Measurements from ENCODE around the gene EPHA3. TPM values are rescaled to one million over a fixed set of nuclear protein-coding genes. Genes with fewer than 3 reads are reported as not detected.

EPHA3 gene
- total RNA-seq, 3 donors from 2014 or later (not counting 1 experiment from before 2014, with no cell fraction given): not detected

DNA sequence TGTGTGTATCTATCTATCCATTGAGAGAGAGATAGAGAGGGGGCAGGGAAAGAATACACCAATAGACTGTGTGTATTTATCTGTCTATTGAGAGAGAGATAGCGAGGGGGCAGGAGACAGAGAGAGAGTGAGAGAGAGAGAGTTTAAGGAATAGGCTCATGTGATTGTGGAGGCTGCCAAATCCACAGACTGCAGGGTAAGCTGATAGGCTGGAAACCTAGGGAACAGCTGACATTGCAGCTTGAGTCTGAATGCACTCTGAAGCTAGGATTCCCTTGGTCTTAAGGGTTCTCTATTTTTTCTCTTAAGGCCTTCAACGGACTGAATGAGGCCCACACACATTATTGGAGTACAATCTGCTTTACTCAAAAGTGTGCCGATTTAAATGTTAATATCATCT is 255.8 kb downstream of the EPHA3 start:
- Histone ChIP-seq H3K27ac (ENCODE audit: low read length) (no peak overlapping the region), H3K36me3 (ENCODE audit: control insufficient read depth, insufficient read depth, low read length) (no peaks in the 10 kb centered on the region), H3K27me3 (ENCODE audit: control insufficient read depth, insufficient read depth, low read length) (no peaks in the 10 kb centered on the region), H3K4me1 (ENCODE audit: control insufficient read depth, insufficient read depth, low read length) (no peaks in the 10 kb centered on the region), H3K9me3 (ENCODE audit: control insufficient read depth, insufficient read depth, low read length) (no peaks in the 10 kb centered on the region), H3K4me3 (ENCODE audit: low read length) (no peak overlapping the region)
- intact Hi-C loops (cut with micrococcal nuclease): no loop called here
- 86% methylated on average over 3 of the region's 3 CpGs for WGBS (ENCODE audit: insufficient coverage)
- no peak overlapping the region for H3K27ac Mint-ChIP-seq
- H3K27me3 Mint-ChIP-seq (ENCODE audit: low read depth in 2 of 2): no peaks in the 10 kb centered on the region
- H3K36me3 Mint-ChIP-seq: peaks cover 13% of the 10 kb centered on the region
- TF ChIP-seq, protein P1, sequence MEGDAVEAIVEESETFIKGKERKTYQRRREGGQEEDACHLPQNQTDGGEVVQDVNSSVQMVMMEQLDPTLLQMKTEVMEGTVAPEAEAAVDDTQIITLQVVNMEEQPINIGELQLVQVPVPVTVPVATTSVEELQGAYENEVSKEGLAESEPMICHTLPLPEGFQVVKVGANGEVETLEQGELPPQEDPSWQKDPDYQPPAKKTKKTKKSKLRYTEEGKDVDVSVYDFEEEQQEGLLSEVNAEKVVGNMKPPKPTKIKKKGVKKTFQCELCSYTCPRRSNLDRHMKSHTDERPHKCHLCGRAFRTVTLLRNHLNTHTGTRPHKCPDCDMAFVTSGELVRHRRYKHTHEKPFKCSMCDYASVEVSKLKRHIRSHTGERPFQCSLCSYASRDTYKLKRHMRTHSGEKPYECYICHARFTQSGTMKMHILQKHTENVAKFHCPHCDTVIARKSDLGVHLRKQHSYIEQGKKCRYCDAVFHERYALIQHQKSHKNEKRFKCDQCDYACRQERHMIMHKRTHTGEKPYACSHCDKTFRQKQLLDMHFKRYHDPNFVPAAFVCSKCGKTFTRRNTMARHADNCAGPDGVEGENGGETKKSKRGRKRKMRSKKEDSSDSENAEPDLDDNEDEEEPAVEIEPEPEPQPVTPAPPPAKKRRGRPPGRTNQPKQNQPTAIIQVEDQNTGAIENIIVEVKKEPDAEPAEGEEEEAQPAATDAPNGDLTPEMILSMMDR (IDR thresholded peaks at IDR 0.05): no peak
- no peak for DNase-seq
- H3K4me3 Mint-ChIP-seq: no peak overlapping the region
- no peak for ATAC-seq
- no peaks in the 10 kb centered on the region for H3K4me1 Mint-ChIP-seq
- H3K9me3 Mint-ChIP-seq: peaks cover 17 to 34% of the 10 kb centered on the region in 2 donors

DNA sequence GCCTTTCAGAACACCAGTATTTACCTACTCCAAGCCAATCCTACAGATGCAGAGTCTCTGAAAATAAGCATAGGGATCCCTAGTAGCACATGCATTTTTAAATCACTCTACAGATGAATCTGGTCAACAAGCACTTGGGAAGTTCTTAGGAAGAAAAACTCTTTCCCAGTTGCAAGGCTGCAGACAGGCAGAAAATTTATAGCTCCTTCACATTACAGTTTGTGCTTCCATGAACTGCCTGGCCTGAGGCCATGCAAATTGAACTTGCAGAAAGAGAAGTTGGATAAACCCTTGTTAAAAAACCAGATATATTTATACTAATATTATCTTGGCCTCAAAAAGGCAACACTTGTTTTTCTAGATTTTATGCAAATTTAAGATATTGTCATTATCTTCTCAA is 256.9 kb downstream of the EPHA3 start:
- Mint-ChIP-seq H3K4me1 (no peaks in the 10 kb centered on the region), H3K27me3 (ENCODE audit: low read depth in 2 of 2) (no peaks in the 10 kb centered on the region), H3K36me3 (peaks cover 23% of the 10 kb centered on the region), H3K4me3 (no peak overlapping the region), H3K27ac (no peak overlapping the region), H3K9me3 (peaks cover 23 to 40% of the 10 kb centered on the region in 2 donors)
- H3K4me1 ChIP-seq (ENCODE audit: control insufficient read depth, insufficient read depth, low read length): no peaks in the 10 kb centered on the region
- H3K4me3 ChIP-seq (ENCODE audit: low read length): no peak overlapping the region
- intact Hi-C loops (cut with micrococcal nuclease): no loop called here
- no peak for ATAC-seq
- no peak for DNase-seq
- H3K27me3 ChIP-seq (ENCODE audit: control insufficient read depth, insufficient read depth, low read length): no peaks in the 10 kb centered on the region
- H3K9me3 ChIP-seq (ENCODE audit: control insufficient read depth, insufficient read depth, low read length): no peaks in the 10 kb centered on the region
- TF ChIP-seq, protein P1 (IDR thresholded peaks at IDR 0.05): no peak
- H3K36me3 ChIP-seq (ENCODE audit: control insufficient read depth, insufficient read depth, low read length): no peaks in the 10 kb centered on the region
- H3K27ac ChIP-seq (ENCODE audit: low read length): no peak overlapping the region

DNA sequence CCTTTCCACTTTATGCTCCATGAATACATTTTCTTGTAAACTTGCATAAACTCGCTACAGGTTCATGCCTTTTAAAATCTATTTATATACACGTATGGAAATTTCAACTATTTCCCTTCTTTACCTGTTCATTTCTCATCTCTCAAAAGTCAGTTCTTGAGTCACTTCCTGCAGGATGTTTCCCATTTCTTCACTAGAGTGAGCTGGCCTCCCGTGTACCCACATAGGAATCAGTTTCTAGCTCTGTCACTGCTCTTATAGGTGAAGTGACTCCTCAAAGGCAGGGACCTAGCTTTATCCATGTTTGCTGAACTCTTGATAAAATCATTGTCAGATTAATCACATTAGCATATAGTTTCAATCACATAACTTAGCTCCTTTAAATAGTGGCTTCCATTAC is 259.7 kb downstream of the EPHA3 start:
- H3K4me3 Mint-ChIP-seq: no peak overlapping the region
- no peaks in the 10 kb centered on the region for H3K9me3 ChIP-seq (ENCODE audit: control insufficient read depth, insufficient read depth, low read length)
- ATAC-seq (no peak), DNase-seq (no peak)
- H3K27me3 Mint-ChIP-seq (ENCODE audit: low read depth in 2 of 2): no peaks in the 10 kb centered on the region
- 68% methylated on average over 3 of the region's 3 CpGs for WGBS (ENCODE audit: insufficient coverage)
- H3K4me3 ChIP-seq (ENCODE audit: low read length): no peak overlapping the region
- TF ChIP-seq, protein P1 (IDR thresholded peaks at IDR 0.05): no peak
- intact Hi-C loops (cut with micrococcal nuclease): no loop called here
- H3K36me3 Mint-ChIP-seq: peaks cover 23% of the 10 kb centered on the region
- no peak overlapping the region for H3K27ac ChIP-seq (ENCODE audit: low read length)
- no peaks in the 10 kb centered on the region for H3K36me3 ChIP-seq (ENCODE audit: control insufficient read depth, insufficient read depth, low read length)
- no peak overlapping the region for H3K27ac Mint-ChIP-seq
- no peaks in the 10 kb centered on the region for H3K27me3 ChIP-seq (ENCODE audit: control insufficient read depth, insufficient read depth, low read length)
- H3K4me1 Mint-ChIP-seq: no peaks in the 10 kb centered on the region
- peaks cover 27 to 34% of the 10 kb centered on the region in 2 donors for H3K9me3 Mint-ChIP-seq
- no peaks in the 10 kb centered on the region for H3K4me1 ChIP-seq (ENCODE audit: control insufficient read depth, insufficient read depth, low read length)

DNA sequence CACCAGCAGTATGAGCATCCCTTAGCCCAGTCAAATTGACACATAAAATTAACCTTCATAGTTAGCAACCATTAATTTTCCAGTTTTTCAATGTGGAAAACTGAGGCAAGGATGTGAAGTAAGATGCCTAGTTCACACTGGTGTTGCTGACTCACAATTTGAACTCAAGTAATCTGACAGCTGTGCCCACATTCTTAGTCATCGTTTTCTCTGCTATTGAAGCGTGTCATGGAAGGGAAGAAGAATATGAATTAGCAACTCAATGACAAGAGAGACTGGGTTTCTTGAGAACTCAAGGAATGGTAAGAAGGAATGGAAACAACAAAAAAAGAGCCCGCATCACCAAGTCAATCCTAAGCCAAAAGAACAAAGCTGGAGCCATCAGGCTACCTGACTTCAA is 261.4 kb downstream of the EPHA3 start:
- TF ChIP-seq, protein P1 (IDR thresholded peaks at IDR 0.05): no peak
- Mint-ChIP-seq H3K4me1 (no peaks in the 10 kb centered on the region), H3K4me3 (no peak overlapping the region), H3K9me3 (peaks cover 23 to 29% of the 10 kb centered on the region in 2 donors), H3K27ac (no peak overlapping the region), H3K27me3 (ENCODE audit: low read depth in 2 of 2) (no peaks in the 10 kb centered on the region), H3K36me3 (peaks cover 23% of the 10 kb centered on the region)
- ATAC-seq: no peak
- H3K4me1 ChIP-seq (ENCODE audit: control insufficient read depth, insufficient read depth, low read length): no peaks in the 10 kb centered on the region
- H3K4me3 ChIP-seq (ENCODE audit: low read length): no peak overlapping the region
- H3K27ac ChIP-seq (ENCODE audit: low read length): no peak overlapping the region
- no peak for DNase-seq
- no peaks in the 10 kb centered on the region for H3K9me3 ChIP-seq (ENCODE audit: control insufficient read depth, insufficient read depth, low read length)
- no peaks in the 10 kb centered on the region for H3K36me3 ChIP-seq (ENCODE audit: control insufficient read depth, insufficient read depth, low read length)
- WGBS (ENCODE audit: insufficient coverage): 100% methylated on average over 3 of the region's 3 CpGs
- intact Hi-C loops (cut with micrococcal nuclease): no loop called here
- no peaks in the 10 kb centered on the region for H3K27me3 ChIP-seq (ENCODE audit: control insufficient read depth, insufficient read depth, low read length)
